GM20000 (cell line): ENCODE measurements around the gene CAMKMT.

ENCODE experiments used
- DNase-seq: peaks from one replicate; pipeline ENCODE4 v3.0.0; 2012; ENCODE audit warnings: low spot score
- TF ChIP-seq, protein P1 (sequence below): IDR thresholded peaks from 2 replicates; pipeline ENCODE4 v1.5.1; 2012; ENCODE audit warnings: mild to moderate bottlenecking, control low read depth; ENCODE audit errors: extremely low read depth, missing control alignments

Gene CAMKMT

DNA sequence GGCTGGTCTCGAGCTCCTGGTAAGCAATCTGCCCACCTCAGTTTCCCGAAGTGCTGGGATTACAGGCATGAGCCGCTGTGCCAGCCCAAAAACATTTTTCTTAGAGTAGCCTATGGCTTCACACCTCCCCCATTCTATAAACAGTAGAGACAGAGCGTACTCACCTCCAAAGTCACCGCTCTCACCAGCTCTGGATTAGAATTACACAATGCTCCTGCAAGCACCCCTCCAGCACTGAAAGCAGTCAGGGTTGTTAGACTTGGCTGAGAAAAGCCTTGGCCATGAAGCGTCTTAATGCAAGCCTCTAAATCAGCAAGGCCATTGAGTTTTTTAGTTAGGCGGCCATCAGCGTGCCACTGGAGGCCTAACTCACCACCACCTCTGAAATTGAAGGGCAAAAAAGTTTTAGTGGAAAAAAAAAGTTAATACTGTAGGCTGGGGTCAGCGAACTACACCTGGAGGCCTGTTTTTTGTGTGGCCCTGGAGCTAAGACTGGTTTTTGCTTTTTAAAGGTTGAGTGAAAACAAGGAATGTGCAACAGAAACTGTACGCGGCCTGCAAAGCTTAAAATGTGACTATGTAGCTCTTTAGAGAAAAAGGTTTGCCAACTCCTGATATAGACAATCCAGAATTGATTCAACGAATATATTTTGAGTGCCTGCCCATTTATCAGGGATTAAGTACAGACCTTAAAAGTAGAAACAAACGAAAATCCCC lies 35.0 kb upstream of the CAMKMT start:
- DNase-seq, result no peak
- TF ChIP-seq, protein P1, sequence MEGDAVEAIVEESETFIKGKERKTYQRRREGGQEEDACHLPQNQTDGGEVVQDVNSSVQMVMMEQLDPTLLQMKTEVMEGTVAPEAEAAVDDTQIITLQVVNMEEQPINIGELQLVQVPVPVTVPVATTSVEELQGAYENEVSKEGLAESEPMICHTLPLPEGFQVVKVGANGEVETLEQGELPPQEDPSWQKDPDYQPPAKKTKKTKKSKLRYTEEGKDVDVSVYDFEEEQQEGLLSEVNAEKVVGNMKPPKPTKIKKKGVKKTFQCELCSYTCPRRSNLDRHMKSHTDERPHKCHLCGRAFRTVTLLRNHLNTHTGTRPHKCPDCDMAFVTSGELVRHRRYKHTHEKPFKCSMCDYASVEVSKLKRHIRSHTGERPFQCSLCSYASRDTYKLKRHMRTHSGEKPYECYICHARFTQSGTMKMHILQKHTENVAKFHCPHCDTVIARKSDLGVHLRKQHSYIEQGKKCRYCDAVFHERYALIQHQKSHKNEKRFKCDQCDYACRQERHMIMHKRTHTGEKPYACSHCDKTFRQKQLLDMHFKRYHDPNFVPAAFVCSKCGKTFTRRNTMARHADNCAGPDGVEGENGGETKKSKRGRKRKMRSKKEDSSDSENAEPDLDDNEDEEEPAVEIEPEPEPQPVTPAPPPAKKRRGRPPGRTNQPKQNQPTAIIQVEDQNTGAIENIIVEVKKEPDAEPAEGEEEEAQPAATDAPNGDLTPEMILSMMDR, result no peak

DNA sequence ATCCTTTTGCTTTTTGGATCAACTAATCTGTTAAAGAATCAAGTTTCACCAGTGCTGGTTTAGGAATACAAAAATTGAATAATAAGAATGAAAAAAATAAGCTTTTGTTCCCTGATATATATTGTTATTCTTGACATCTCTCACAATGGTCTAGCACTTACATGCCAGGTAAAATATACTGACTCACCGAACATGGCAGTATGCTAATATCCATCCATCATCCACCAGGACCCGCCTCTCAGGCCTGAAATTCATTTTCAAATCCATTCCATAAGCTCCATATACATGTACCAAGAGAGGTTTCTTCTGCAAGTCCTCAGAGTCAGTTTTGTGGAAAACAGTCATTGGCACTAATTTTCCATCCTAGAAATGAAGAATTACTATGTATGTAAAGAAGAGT lies 33.0 kb upstream of the CAMKMT start:
- no peak for DNase-seq
- TF ChIP-seq, protein P1, result no peak

DNA sequence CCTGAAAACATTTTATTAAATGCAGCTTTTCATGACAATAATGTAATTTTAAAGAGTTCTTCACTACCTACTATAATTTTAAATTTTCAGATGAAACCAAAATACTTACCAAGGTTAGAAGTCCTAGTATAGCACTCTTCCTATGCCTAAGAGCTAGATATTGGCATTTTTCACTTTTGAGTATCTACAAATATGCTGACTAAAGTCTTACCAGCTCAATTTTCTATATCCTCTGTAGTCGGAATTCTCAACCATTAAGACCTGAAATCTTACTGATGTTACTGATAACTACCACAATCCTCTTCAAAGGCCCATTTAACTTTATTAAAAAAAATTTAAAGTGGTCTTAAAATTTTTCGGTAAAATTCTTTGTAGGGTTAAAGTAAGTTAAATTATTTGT lies 32.4 kb upstream of the CAMKMT start:
- no peak for DNase-seq
- TF ChIP-seq, protein P1, result no peak

DNA sequence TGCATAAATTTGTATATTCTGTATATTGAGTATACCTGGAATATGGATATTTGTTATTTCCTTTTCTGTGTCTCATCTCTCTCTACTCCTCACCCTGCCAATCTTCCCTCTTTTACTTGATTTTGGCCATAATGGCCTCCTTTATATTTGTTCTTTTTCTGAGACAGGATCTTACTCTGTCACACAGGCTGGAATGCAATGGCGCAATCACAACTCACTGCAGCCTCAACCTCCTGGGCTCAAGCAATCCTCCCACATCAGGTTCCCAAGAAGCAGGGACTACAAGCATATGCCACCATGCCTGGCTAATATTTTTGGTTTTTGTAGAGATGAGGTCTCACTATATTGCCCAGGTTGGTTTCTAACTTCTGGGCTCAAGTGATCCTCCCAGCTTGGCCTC lies 30.9 kb upstream of the CAMKMT start:
- no peak for DNase-seq
- TF ChIP-seq, protein P1, result no peak

DNA sequence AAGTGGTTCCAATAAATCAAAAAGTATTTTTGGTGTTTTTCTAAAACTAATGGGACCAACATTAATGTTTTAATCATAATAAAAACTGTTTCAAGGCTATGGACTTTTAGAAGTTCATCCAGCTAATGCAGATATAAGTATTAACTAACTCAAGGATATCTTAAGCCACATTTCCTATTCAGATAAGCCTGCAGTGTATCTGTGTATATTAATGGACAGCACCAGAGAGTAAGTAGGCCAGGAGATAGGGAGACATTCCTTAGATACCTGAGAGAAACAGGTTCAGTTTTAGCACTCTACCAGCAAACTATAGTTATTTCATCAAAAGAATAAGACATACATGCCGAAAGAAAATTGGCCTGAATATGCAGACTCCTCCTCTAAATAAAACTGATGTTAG lies 27.8 kb upstream of the CAMKMT start:
- TF ChIP-seq, protein P1, result no peak
- DNase-seq, result no peak

DNA sequence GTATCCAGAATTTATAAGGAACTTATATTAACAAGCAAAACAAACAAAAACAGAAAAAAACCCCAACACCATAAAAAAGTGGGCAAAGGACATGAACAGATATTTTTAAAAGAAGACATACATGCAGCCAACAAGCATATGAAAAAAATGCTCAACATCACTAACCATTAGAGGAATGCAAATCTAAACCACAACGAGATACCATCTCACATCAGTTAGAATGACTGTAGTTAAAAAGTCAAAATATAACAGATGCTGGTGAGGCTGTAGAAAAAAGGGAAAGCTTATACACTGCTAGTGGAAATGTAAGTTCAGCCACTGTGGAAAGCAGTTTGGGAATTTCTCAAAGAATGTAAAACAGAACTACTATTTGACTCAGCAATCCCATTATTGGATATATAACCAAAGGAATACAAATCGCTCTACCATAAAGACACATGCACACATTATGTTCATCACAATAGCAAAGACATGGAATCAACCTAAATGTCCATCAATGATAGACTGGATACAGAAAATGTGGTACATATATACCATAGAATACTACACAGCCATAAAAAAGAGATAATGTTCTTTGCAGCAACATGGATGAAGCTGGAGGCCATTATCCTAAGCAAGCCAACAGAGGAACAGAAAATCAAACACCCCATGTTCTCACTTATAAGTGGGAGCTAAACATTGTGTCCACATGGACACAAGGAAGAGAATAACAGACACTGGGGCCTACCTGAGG lies 25.8 kb upstream of the CAMKMT start:
- TF ChIP-seq, protein P1, result no peak
- no peak for DNase-seq

DNA sequence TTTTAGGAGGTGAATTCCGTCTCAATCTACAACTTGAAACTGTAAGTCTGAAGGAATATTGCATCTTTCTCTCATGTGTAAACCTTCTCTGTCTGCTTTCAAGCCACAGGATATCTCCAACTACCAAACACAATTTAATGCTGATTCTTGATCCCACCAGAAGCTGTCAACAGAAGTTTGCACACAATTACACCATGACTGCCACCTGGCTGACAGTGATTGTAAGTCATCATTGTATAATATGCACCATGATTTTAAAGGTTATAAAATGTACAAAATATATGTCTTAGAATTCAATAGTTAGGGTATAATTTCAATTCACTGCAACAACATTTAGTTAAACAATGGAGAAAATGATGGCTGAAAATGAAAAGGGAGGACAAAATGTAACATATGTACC lies 18.9 kb upstream of the CAMKMT start:
- DNase-seq, result no peak

More for the DNA sequence above, 18.9 kb upstream of the CAMKMT start:
- TF ChIP-seq, protein P1, result peak; percentile 1
